ENCODE results near the gene CTBP2. TPM values are rescaled to one million over a fixed set of nuclear protein-coding genes. Genes with fewer than 3 reads are reported as not detected.

CTBP2 gene
- total and polyA plus RNA-seq, 2 donors from 2014 or later = 33.1 to 111 TPM

- peaks cover 0 to 4% (median 3%) of the 10 kb centered on the region in 3 donors for H3K4me1 ChIP-seq (ENCODE audit: control insufficient read depth in 2 of 3, insufficient read depth in 2 of 3, low read depth in 1 of 3, low read length in 3 of 3)
- H3K27me3 ChIP-seq (ENCODE audit: control insufficient read depth, insufficient read depth, low read length) = no peaks in the 10 kb centered on the region
- peak overlapping the region in 2 of 3 donors; percentile 41 to 51 for H3K9ac ChIP-seq (ENCODE audit: low read length in 3 of 3)
- no peaks in the 10 kb centered on the region for H3K36me3 ChIP-seq (ENCODE audit: control insufficient read depth in 2 of 3, insufficient read depth in 3 of 3, low read length in 3 of 3)
- peak overlapping the region; percentile 62 to 87 for H3K27ac ChIP-seq (ENCODE audit: low read depth in 2 of 2, low read length in 2 of 2)
- DNase-seq (peak in 2 of 5 donors; percentile 42 to 58), FAIRE-seq (no peak)
- no peak for TF ChIP-seq CTCF (IDR thresholded peaks at IDR 0.05; ENCODE audit: borderline replicate concordance, extremely low read depth, insufficient read depth)
- intact Hi-C loops (cut with DNase I) = no loop called here
- H3K9me3 ChIP-seq (ENCODE audit: control insufficient read depth in 2 of 3, insufficient read depth in 1 of 3, low read length in 3 of 3) = no peaks in the 10 kb centered on the region
- H3K4me3 ChIP-seq (ENCODE audit: low read length in 3 of 3) = peak overlapping the region; percentile 32 to 68 (median 36)
Observed at GRCh38 chr10:125161707-125162119, 1.4 kb upstream of the CTBP2 start.

DNA sequence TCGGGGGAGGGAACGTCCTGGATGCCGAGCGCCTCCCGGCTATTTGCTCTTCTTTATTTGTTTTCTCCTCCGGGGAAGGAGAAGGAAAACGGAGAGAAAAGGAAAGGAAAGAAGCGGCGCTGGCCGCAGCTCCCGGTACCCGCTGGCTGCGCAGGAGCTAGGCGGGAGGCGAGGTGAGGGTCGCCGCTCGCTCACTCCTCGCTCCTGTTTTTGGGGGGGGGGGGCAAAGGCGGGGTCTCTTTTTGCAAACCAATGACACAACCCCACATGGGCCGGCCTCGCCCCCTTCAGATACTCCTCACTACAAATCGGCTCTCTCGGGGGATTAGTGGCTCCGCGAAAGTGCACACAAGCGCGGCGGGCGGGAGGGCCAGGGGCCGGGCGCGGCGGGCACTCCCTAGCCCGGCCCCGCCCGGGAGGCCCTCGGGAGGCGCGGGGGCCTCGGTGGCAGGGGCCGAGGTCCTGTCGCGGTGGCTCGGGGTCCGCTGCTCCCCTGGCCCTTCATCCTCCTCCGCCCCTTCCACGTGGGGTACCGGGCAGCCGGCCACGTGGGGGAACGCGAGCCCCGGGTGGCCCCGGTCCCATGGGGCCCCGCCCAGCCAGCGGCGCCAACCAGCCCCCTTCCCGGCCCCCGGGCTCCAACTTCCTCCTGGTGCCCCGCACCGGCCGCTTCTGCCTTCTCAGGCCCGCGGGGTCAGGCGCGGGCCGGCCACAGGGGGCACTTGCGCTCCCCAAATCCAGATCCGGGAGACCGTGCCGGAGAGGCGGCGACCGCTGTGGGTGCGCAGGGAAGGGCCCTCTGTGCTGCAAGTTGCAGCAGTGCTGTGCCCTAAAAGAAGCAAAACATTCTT lies 718 bp upstream of the CTBP2 start:
- Histone ChIP-seq H3K9me3 (ENCODE audit: control insufficient read depth in 2 of 3, insufficient read depth in 1 of 3, low read length in 3 of 3) (no peaks in the 10 kb centered on the region), H3K27ac (ENCODE audit: low read depth in 2 of 2, low read length in 2 of 2) (peak overlapping the region; percentile 62 to 87), H3K36me3 (ENCODE audit: control insufficient read depth in 2 of 3, insufficient read depth in 3 of 3, low read length in 3 of 3) (no peaks in the 10 kb centered on the region), H3K27me3 (ENCODE audit: control insufficient read depth, insufficient read depth, low read length) (no peaks in the 10 kb centered on the region), H3K9ac (ENCODE audit: low read length in 3 of 3) (peak overlapping the region in 2 of 3 donors; percentile 41 to 51), H3K4me1 (ENCODE audit: control insufficient read depth in 2 of 3, insufficient read depth in 2 of 3, low read depth in 1 of 3, low read length in 3 of 3) (peaks cover 0 to 10% (median 6%) of the 10 kb centered on the region in 3 donors), H3K4me3 (ENCODE audit: low read length in 3 of 3) (peak overlapping the region; percentile 32 to 68 (median 56))
- TF ChIP-seq CTCF (IDR thresholded peaks at IDR 0.05; ENCODE audit: borderline replicate concordance, extremely low read depth, insufficient read depth) = peak; percentile 14
- FAIRE-seq = no peak
- intact Hi-C loops (cut with DNase I) = no loop called here
- peak; percentile 91 to 96 (median 93) for DNase-seq

- H3K9ac ChIP-seq (ENCODE audit: low read length in 3 of 3) = peak overlapping the region in 1 of 3 donors; percentile 77
Observed at GRCh38 chr10:125159486-125159931, 854 bp downstream of the CTBP2 start.

More at GRCh38 chr10:125159486-125159931, 854 bp downstream of the CTBP2 start:
- Histone ChIP-seq H3K27ac (ENCODE audit: low read depth in 2 of 2, low read length in 2 of 2) (peak overlapping the region; percentile 95 to 98), H3K9me3 (ENCODE audit: control insufficient read depth in 2 of 3, insufficient read depth in 1 of 3, low read length in 3 of 3) (no peaks in the 10 kb centered on the region), H3K4me1 (ENCODE audit: control insufficient read depth in 2 of 3, insufficient read depth in 2 of 3, low read depth in 1 of 3, low read length in 3 of 3) (peaks cover 7 to 26% (median 12%) of the 10 kb centered on the region in 3 donors), H3K4me3 (ENCODE audit: low read length in 3 of 3) (peak overlapping the region in 2 of 3 donors; percentile 34 to 61), H3K27me3 (ENCODE audit: control insufficient read depth, insufficient read depth, low read length) (no peaks in the 10 kb centered on the region), H3K36me3 (ENCODE audit: control insufficient read depth in 2 of 3, insufficient read depth in 3 of 3, low read length in 3 of 3) (no peaks in the 10 kb centered on the region)
- no peak for TF ChIP-seq CTCF (IDR thresholded peaks at IDR 0.05; ENCODE audit: borderline replicate concordance, extremely low read depth, insufficient read depth)
- DNase-seq (peak in 3 of 5 donors; percentile 33 to 75 (median 75)), FAIRE-seq (no peak)
- intact Hi-C loops (cut with DNase I) = no loop called here

Measured in kidney (tissue), 14 donors.